CD4-positive, CD25-positive, alpha-beta regulatory T cell (primary cell): ENCODE data around the gene FAM236D. TPM values are rescaled to one million over a fixed set of nuclear protein-coding genes. Genes with fewer than 3 reads are reported as not detected.
"Not testable (repeated sequence)": the region's sequence is repeated elsewhere in the genome, so short reads cannot be mapped to it uniquely, and the experiment has no call there.

Experiments
- ATAC-seq, 2 donors: fragments of 150-1000 bp; cut with Tn5 transposase; one replicate each; pipeline ENCODE4 v1.10.0; 2021; ENCODE audit warnings: low read depth in 2 of 2, moderate number of reproducible peaks in 2 of 2, moderate library complexity in 1 of 2
- DNase-seq, 3 donors: peaks; one replicate each; pipeline versions ENCODE4 v3.0.0 to v3.0.0-alpha.2; 2012 to 2022; ENCODE audit warnings: mixed read lengths in 1 of 3
- H3K27ac ChIP-seq: one replicate; pipeline ENCODE4 v1.7.0; 2013; ENCODE audit warnings: mild to moderate bottlenecking, low read length; ENCODE audit not compliant: insufficient read depth, poor library complexity, severe bottlenecking
- H3K27me3 ChIP-seq: one replicate; pipeline ENCODE4 v1.7.0; 2013; ENCODE audit warnings: low read length; ENCODE audit not compliant: control insufficient read depth, insufficient read depth
- H3K36me3 ChIP-seq: one replicate; pipeline ENCODE4 v1.7.0; 2013; ENCODE audit warnings: mild to moderate bottlenecking, low read length, moderate library complexity; ENCODE audit not compliant: control insufficient read depth, insufficient read depth
- H3K4me1 ChIP-seq: 2 replicates; pipeline ENCODE4 v1.7.0; 2013; ENCODE audit warnings: mild to moderate bottlenecking, low read length; ENCODE audit not compliant: insufficient read depth, control insufficient read depth, poor library complexity, severe bottlenecking
- H3K4me3 ChIP-seq: one replicate; pipeline ENCODE4 v1.7.0; 2013; ENCODE audit warnings: low read depth, mild to moderate bottlenecking, low read length, moderate library complexity
- H3K9me3 ChIP-seq, 2 experiments: 1 replicate in 1 of 2; 2 replicates in 1 of 2; pipeline ENCODE4 v1.7.0; 2013; ENCODE audit warnings: low read length in 2 of 2, mild to moderate bottlenecking in 1 of 2, moderate library complexity in 1 of 2; ENCODE audit not compliant: control insufficient read depth in 2 of 2
- H3K27ac Mint-ChIP-seq, 3 donors: one replicate each; pipeline ENCODE4 v1.8.0; 2020 to 2022; ENCODE audit warnings: mild to moderate bottlenecking in 3 of 3, mixed read lengths in 3 of 3, moderate library complexity in 2 of 3
- H3K27me3 Mint-ChIP-seq: one replicate; pipeline ENCODE4 v1.8.0; 2022; ENCODE audit warnings: mild to moderate bottlenecking, mixed read lengths
- H3K36me3 Mint-ChIP-seq: one replicate; pipeline ENCODE4 v1.8.0; 2020; ENCODE audit warnings: mixed read lengths
- H3K4me1 Mint-ChIP-seq, 4 donors: one replicate each; pipeline ENCODE4 v1.8.0; 2020 to 2022; ENCODE audit warnings: mixed read lengths in 4 of 4, mild to moderate bottlenecking in 1 of 4
- H3K4me3 Mint-ChIP-seq, 4 donors: one replicate each; pipeline ENCODE4 v1.8.0; 2020 to 2022; ENCODE audit warnings: mild to moderate bottlenecking in 4 of 4, mixed read lengths in 4 of 4, moderate library complexity in 3 of 4
- H3K9me3 Mint-ChIP-seq, 7 donors: one replicate each; pipeline ENCODE4 v1.8.0; 2020 to 2022; ENCODE audit warnings: mixed read lengths in 7 of 7, mild to moderate bottlenecking in 3 of 7, moderate library complexity in 2 of 7
- polyA plus RNA-seq, 4 donors: library from polyadenylated mRNA; unstranded; fragments of 300-500 nt; fragmentation: Illumina TruSeq; gene quantifications; one replicate each; pipeline ENCODE4 v1.2.3, GENCODE V29; 2021
- total RNA-seq: library from RNA; stranded (reverse); gene quantifications from one replicate; pipeline ENCODE4 v1.2.3, GENCODE V29; 2022

The FAM236D gene
- total RNA-seq, result not detected
- not detected for polyA plus RNA-seq

DNA sequence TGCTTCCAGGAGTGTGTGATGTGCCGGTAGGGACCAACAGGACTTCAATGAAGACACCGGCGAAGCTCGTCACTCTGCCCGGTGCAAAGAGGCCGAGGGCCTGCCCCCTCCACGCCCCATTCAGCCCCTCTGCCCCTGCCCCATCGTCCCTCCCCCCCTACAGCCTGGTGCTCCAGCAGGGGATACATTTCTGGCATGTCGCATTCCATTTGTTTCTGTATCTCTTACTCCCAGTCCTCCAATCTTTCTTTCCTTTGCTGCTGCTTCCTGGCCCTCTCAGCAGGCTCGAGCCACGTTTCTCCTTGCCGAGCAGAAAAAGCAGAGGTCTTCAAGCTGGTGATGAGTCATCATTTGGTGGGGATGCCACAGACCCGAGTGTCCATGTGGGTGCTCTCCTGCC lies at the start of gene FAM236D:
TSS of gene FAM236D (minus strand) at position 101 of the 400 bp plus-strand sequence. CDS start at position 1, 100 bp downstream.
- H3K4me1 Mint-ChIP-seq, H3K27me3 Mint-ChIP-seq, H3K9me3 Mint-ChIP-seq: not testable (repeated sequence)

DNA sequence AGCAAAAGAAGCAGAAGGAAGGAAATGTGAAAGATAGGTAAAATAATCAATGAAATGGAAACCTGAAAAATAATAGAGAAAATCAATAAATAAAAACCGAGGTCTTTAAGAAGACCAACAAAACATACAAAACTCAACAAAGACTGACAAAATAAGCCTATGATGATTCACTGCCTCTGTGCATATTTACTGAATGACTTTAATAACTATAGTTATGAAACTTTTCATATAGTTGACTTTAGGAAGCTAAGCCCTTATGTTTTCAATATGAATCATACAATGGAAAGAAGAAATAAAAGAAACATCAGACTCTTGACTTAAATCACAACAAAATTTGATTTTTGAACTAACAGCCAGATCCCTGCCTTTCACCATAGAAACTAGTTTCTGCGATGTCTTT lies 29.5 kb upstream of the FAM236D start:
- H3K27ac Mint-ChIP-seq, H3K36me3 ChIP-seq, ATAC-seq, DNase-seq, H3K4me3 Mint-ChIP-seq, H3K36me3 Mint-ChIP-seq, H3K9me3 Mint-ChIP-seq, H3K27me3 Mint-ChIP-seq, H3K27me3 ChIP-seq, H3K9me3 ChIP-seq, H3K27ac ChIP-seq, H3K4me3 ChIP-seq, H3K4me1 Mint-ChIP-seq, H3K4me1 ChIP-seq: not testable (repeated sequence)

More for the DNA sequence above, at the start of gene FAM236D:
- H3K4me1 ChIP-seq, H3K36me3 Mint-ChIP-seq, DNase-seq, H3K27me3 ChIP-seq, H3K9me3 ChIP-seq, H3K27ac ChIP-seq, H3K27ac Mint-ChIP-seq, H3K4me3 ChIP-seq, H3K4me3 Mint-ChIP-seq, ATAC-seq, H3K36me3 ChIP-seq: not testable (repeated sequence)

DNA sequence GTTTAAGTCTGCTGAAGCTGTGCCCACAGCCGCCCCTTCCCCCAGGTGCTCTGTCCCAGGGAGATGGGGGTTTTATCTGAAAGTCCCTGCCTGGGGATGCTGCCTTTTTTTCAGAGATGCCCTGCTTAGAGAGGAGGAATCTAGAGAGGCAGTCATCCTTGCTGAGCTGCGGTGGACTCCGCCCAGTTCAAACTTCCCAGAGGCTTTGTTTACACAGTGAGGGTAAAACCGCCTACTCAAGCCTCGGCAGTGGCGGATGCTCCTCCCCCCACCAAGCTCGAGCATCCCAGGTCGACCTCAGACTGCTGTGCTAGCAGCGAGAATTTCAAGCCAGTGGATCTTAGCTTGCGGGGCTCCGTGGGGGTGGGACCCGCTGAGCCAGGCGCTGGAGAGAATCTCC lies 22.7 kb upstream of the FAM236D start:
- not testable (repeated sequence) for H3K4me3 ChIP-seq, H3K36me3 ChIP-seq, H3K4me1 Mint-ChIP-seq, H3K4me3 Mint-ChIP-seq, H3K36me3 Mint-ChIP-seq, H3K9me3 Mint-ChIP-seq, DNase-seq, H3K27ac Mint-ChIP-seq, H3K27me3 Mint-ChIP-seq, H3K27me3 ChIP-seq, H3K4me1 ChIP-seq, ATAC-seq, H3K9me3 ChIP-seq, H3K27ac ChIP-seq

DNA sequence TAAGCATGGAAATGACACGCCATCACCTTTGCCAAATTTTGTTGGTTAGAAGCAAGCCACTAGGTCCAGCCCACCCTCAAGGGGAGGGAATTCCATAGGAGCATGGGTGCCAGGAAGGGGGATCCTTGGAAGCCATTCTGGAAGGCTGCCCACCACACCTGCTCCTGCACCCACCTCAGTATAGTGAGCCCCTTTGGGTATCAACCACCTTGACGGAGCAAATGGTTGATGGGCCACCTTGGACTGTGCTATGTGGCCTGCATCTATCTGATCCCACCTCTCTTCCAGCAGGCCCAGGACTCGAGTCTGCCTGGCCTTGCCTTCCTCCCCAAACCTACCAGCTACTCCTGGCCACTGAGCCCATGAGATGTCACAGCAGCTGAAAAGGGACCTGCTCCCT lies 17.6 kb downstream of the FAM236D start:
- H3K27me3 ChIP-seq, H3K27ac Mint-ChIP-seq, H3K27ac ChIP-seq, H3K36me3 Mint-ChIP-seq, H3K36me3 ChIP-seq, H3K9me3 ChIP-seq, H3K9me3 Mint-ChIP-seq, H3K4me3 Mint-ChIP-seq, H3K4me1 ChIP-seq, DNase-seq, H3K4me1 Mint-ChIP-seq, H3K4me3 ChIP-seq, H3K27me3 Mint-ChIP-seq, ATAC-seq: not testable (repeated sequence)

DNA sequence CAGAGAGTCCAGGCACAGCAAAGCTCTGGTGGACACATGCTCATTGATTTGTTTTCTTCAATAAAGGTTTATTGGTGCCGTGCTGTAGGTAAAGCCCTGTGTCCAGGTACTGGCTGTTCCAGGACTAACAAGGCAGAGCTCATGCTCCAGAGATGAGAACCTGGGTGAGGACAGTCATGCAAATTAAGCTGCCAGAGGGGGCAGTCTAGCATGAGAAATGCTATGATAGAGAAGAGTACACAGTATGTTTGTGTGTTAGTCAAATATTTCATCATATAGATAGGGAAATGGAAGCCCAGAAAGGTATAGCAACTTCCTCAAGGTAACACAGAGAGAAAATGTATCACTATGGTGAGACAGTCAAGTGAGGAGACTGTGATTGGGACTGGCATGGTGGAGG lies 19.9 kb downstream of the FAM236D start:
- H3K4me3 ChIP-seq, H3K36me3 Mint-ChIP-seq, H3K36me3 ChIP-seq, H3K27me3 ChIP-seq, DNase-seq, ATAC-seq, H3K4me1 Mint-ChIP-seq, H3K27ac Mint-ChIP-seq, H3K9me3 ChIP-seq, H3K27ac ChIP-seq, H3K9me3 Mint-ChIP-seq, H3K4me3 Mint-ChIP-seq, H3K27me3 Mint-ChIP-seq, H3K4me1 ChIP-seq: not testable (repeated sequence)

DNA sequence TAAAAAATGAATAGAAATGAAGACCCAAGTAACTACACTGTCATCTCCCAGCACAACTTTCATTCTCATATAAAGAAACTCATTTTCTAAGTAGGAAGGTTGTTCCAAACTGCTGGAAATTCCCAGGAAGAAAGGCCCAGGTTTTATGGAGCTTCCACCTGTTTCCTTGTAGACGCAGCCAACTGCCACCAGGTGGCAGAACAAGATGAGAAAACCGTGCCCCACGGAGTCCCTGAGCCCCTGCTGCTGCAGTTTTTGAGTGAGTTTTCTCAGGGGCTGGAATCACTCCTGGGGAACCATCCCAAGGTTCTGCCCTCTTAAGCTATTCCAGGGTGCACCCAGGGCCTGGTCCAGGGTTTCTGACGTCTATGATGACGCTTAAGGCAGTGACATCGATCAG lies 24.0 kb downstream of the FAM236D start:
- not testable (repeated sequence) for H3K27ac ChIP-seq, ATAC-seq, H3K9me3 Mint-ChIP-seq, H3K36me3 Mint-ChIP-seq, H3K27me3 Mint-ChIP-seq, H3K4me3 ChIP-seq, H3K27ac Mint-ChIP-seq, H3K4me1 Mint-ChIP-seq, H3K4me1 ChIP-seq, H3K4me3 Mint-ChIP-seq, H3K27me3 ChIP-seq, H3K36me3 ChIP-seq, H3K9me3 ChIP-seq, DNase-seq

DNA sequence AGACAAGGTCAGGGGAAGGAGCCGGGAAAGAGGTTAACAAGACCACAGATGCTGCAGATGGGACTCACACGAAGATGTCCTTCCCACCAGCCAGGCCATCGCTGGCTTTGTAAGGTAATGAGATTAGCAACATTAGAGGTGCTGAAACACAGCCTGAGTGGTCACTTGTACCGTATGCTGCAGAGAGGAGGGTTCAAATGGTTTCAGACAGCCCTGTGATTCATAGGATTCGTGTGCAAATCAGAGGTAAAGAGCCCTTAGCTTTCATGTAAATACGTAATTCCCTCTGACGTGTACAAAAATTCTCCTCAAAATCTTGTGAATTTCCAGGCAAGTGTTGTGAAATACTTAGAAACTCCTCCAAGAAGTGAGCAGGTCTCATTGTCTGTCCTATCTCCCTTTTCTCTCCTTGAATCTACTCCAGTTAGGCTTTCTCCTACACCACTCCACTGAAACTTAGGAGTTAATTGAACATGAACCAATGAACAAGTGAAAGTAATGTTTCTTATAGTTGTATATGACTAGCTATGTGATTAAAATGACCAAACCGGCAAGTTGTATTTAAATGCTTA lies 24.6 kb downstream of the FAM236D start:
- not testable (repeated sequence) for H3K4me1 Mint-ChIP-seq, DNase-seq, H3K27ac ChIP-seq, H3K27me3 ChIP-seq, H3K4me3 Mint-ChIP-seq, H3K27ac Mint-ChIP-seq, H3K4me1 ChIP-seq, H3K9me3 ChIP-seq, H3K4me3 ChIP-seq, H3K9me3 Mint-ChIP-seq, H3K36me3 Mint-ChIP-seq, H3K36me3 ChIP-seq, H3K27me3 Mint-ChIP-seq, ATAC-seq

DNA sequence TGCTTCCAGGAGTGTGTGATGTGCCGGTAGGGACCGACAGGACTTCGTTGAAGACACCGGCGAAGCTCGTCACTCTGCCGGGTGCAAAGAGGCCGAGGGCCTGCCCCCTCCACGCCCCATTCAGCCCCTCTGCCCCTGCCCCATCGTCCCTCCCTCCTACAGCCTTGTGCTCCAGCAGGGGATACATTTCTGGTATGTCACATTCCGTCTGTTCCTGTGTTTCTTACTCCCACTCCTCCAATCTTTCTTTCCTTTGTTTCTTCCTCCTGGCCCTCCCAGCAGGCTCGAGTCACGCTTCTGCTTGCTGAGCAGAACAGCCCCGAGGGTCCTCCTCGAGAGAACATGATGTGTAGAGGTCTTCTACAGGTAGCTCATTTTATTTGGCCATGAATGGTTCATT lies 25.4 kb downstream of the FAM236D start, which contains the start of gene FAM236B:
TSS of gene FAM236B (minus strand) at position 101 of the 400 bp plus-strand sequence. CDS start at position 1, 100 bp downstream.
- not testable (repeated sequence) for H3K27me3 Mint-ChIP-seq, H3K9me3 ChIP-seq, H3K4me3 Mint-ChIP-seq, H3K36me3 ChIP-seq, DNase-seq, H3K4me1 Mint-ChIP-seq, ATAC-seq, H3K4me1 ChIP-seq, H3K9me3 Mint-ChIP-seq, H3K27me3 ChIP-seq, H3K27ac Mint-ChIP-seq, H3K27ac ChIP-seq, H3K4me3 ChIP-seq, H3K36me3 Mint-ChIP-seq
